ENCODE results near the gene PPP2R2C. TPM values are rescaled to one million over a fixed set of nuclear protein-coding genes. Genes with fewer than 3 reads are reported as not detected.
A peak's percentile ranks its signal among the peaks of the same experiment; 100 is the strongest.

The PPP2R2C gene
- total and polyA plus RNA-seq, 2 of the 4 experiments (the other 2 are of a cell fraction) = 0.03 TPM; not detected in 1

- ChIA-PET CTCF (interaction anchor here (0.6 to 4.4 kb wide), 4 partner anchors 56 to 75 kb away, joined by 3 to 34 read pairs (median 12); partner anchors contain the start of gene WFS1), POLR2A (ENCODE audit: unreplicated experiment) (no interaction called here)
- BruUV-seq (replicated peaks) = no TSS peak
- Histone ChIP-seq H3K4me3 (ENCODE audit: insufficient read depth, low read depth, low read length) (no peak overlapping the region), H3K4ac (ENCODE audit: low read depth, low read length) (no peak overlapping the region), H4K91ac (ENCODE audit: insufficient read depth, low read depth, low read length) (no peak overlapping the region), H3K36me3 (ENCODE audit: control insufficient read depth, insufficient read depth, low read length) (no peaks in the 10 kb centered on the region), H3K27me3 (ENCODE audit: control insufficient read depth, insufficient read depth, low read length) (peaks cover 32% of the 10 kb centered on the region), H2BK15ac (ENCODE audit: low read depth, low read length) (no peak overlapping the region), H3K4me2 (ENCODE audit: low read depth, low read length) (no peak overlapping the region), H2AK5ac (ENCODE audit: low read depth, low read length) (no peak overlapping the region), H4K5ac (ENCODE audit: low read depth, low read length) (no peak overlapping the region), H3K56ac (ENCODE audit: extremely low read depth, insufficient read depth, low read length) (no peak overlapping the region), H4K8ac (ENCODE audit: low read depth in 2 of 2, low read length in 2 of 2) (no peak overlapping the region), H3K18ac (ENCODE audit: low read depth, low read length) (no peak overlapping the region), H3K23ac (ENCODE audit: low read depth, low read length) (no peak overlapping the region), H3K9me3 (ENCODE audit: control insufficient read depth, insufficient read depth, low read length) (no peaks in the 10 kb centered on the region), H4K20me1 (ENCODE audit: insufficient read depth, low read length) (no peaks in the 10 kb centered on the region), H2BK120ac (ENCODE audit: low read depth, low read length) (no peak overlapping the region), H3K27ac (ENCODE audit: insufficient read depth, low read length) (no peak overlapping the region), H3K9me1 (ENCODE audit: insufficient read depth, low read length) (no peaks in the 10 kb centered on the region), H2AFZ (replicated peaks; ENCODE audit: low read length, poor library complexity) (no peak overlapping the region), H3K14ac (replicated peaks; ENCODE audit: low read depth, low read length) (no peak overlapping the region), H3K79me1 (ENCODE audit: low read depth in 1 of 2, low read length in 2 of 2) (no peaks in the 10 kb centered on the region), H2BK5ac (ENCODE audit: low read depth, low read length, poor library complexity, severe bottlenecking) (no peak overlapping the region), H2AK9ac (replicated peaks; ENCODE audit: low read depth, low read length, poor library complexity) (no peak overlapping the region), H3K4me1 (ENCODE audit: control insufficient read depth, insufficient read depth, low read length) (no peaks in the 10 kb centered on the region), H3K9ac (ENCODE audit: low read depth, low read length) (no peak overlapping the region), H2BK20ac (ENCODE audit: low read depth, low read length) (no peak overlapping the region)
- TF ChIP-seq USF2 (IDR thresholded peaks at IDR 0.05; ENCODE audit: low read depth, low read length) = peak; percentile 69
- TF ChIP-seq, protein P1, sequence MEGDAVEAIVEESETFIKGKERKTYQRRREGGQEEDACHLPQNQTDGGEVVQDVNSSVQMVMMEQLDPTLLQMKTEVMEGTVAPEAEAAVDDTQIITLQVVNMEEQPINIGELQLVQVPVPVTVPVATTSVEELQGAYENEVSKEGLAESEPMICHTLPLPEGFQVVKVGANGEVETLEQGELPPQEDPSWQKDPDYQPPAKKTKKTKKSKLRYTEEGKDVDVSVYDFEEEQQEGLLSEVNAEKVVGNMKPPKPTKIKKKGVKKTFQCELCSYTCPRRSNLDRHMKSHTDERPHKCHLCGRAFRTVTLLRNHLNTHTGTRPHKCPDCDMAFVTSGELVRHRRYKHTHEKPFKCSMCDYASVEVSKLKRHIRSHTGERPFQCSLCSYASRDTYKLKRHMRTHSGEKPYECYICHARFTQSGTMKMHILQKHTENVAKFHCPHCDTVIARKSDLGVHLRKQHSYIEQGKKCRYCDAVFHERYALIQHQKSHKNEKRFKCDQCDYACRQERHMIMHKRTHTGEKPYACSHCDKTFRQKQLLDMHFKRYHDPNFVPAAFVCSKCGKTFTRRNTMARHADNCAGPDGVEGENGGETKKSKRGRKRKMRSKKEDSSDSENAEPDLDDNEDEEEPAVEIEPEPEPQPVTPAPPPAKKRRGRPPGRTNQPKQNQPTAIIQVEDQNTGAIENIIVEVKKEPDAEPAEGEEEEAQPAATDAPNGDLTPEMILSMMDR (conservative IDR thresholded peaks at IDR 0.05; ENCODE audit: low read depth, low read length) = no peak
- ATAC-seq (ENCODE audit: low read depth) (no peak), DNase-seq (no peak)
- in situ Hi-C loops (cut with MboI; ENCODE audit: low sequenced_read_pairs) (loop anchor here (5.0 to 10.0 kb wide), 2 partner anchors 74 to 331 kb away; no protein-coding TSS in a partner anchor), dilution Hi-C loops (cut with HindIII; ENCODE audit: low sequenced_read_pairs, unreplicated experiment) (no loop called here), intact Hi-C loops (cut with micrococcal nuclease) (no loop called here)
- WGBS, 2 experiments (ENCODE audit: extremely low coverage in 2 of 2, insufficient read length in 1 of 2) = 88% methylated on average over 6 of the region's 14 CpGs; no CpG with 5 or more reads in 1 of the 2 experiments
These were observed 146.6 kb downstream of the PPP2R2C start for GRCh38 chr4:6325788-6326290.

Measured in IMR-90 (cell line).